Thymus (tissue), 11 donors: ENCODE measurements around the gene MCRS1. TPM values are rescaled to one million over a fixed set of nuclear protein-coding genes. Genes with fewer than 3 reads are reported as not detected.
"Not testable (repeated sequence)": the region's sequence is repeated elsewhere in the genome, so short reads cannot be mapped to it uniquely, and the experiment has no call there.

Experiments
- DNase-seq, 9 donors: peaks; one replicate each; pipeline ENCODE4 v3.0.0-alpha.2; 2013; ENCODE audit warnings: low spot score in 9 of 9, low read depth in 6 of 9, missing footprints in 1 of 9
- H3K27ac ChIP-seq, 2 donors: one replicate each; pipeline ENCODE4 v1.5.1; 2013; ENCODE audit warnings: control low read depth in 1 of 2, low read depth in 1 of 2, low read length in 1 of 2, mild to moderate bottlenecking in 1 of 2, moderate library complexity in 1 of 2
- H3K27me3 ChIP-seq, 2 donors: one replicate each; pipeline ENCODE4 v1.5.1; 2013; ENCODE audit warnings: low read length in 1 of 2; ENCODE audit not compliant: control insufficient read depth in 2 of 2, insufficient read depth in 1 of 2
- H3K36me3 ChIP-seq, 2 donors: one replicate each; pipeline ENCODE4 v1.5.1; 2013; ENCODE audit warnings: low read length in 1 of 2, mild to moderate bottlenecking in 1 of 2, moderate library complexity in 1 of 2; ENCODE audit not compliant: control insufficient read depth in 2 of 2, insufficient read depth in 2 of 2
- H3K4me1 ChIP-seq, 2 donors: one replicate each; pipeline ENCODE4 v1.5.1; 2013; ENCODE audit warnings: low read length in 2 of 2; ENCODE audit not compliant: control insufficient read depth in 2 of 2, insufficient read depth in 2 of 2
- H3K4me3 ChIP-seq, 2 donors: one replicate each; pipeline ENCODE4 v1.5.1; 2013; ENCODE audit warnings: low read length in 2 of 2, control low read depth in 1 of 2, mild to moderate bottlenecking in 1 of 2
- H3K9me3 ChIP-seq, 2 donors: one replicate each; pipeline ENCODE4 v1.5.1; 2013; ENCODE audit warnings: low read length in 1 of 2, mild to moderate bottlenecking in 1 of 2; ENCODE audit not compliant: control insufficient read depth in 2 of 2, insufficient read depth in 1 of 2
- WGBS: extraction: QIAGEN DNeasy Blood & Tissue Kit; methylation state at CpG from one replicate; pipeline ENCODE4 v1.1.7; 2013; 5-methylcytosine and 5-hydroxymethylcytosine counted together
- polyA plus RNA-seq: library from polyadenylated mRNA; stranded (reverse); fragments of 200-250 nt; gene quantifications from one replicate; pipeline ENCODE4 v1.2.3, GENCODE V29; 2013
- total RNA-seq: library from RNA; stranded (reverse); fragments of 120-200 nt; gene quantifications from one replicate; pipeline ENCODE4 v1.2.4, GENCODE V29; 2013
- donor health status: healthy.

The MCRS1 gene
- total and polyA plus RNA-seq, 2 donors = 52.6 to 65.5 TPM

DNA sequence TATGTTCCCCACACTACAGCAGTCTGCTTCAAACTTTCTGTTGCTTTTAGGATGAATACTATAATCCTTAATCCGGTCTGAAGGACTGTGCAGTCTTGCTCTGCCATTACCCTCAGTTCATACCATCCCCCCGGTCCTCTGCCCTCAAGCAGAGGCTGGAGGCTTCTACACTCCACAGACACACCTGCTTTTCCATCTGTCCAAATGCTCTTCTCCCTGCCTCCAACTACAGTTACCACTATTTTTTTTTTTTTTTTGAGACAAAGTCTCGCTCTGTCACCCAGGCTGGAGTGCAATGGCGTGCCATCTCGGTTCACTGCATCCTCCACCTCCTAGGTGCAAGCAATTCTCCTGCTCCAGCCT, 48.4 kb downstream of the MCRS1 start:
- H3K4me3 ChIP-seq = no peak overlapping the region
- no peak for DNase-seq
- WGBS = 98% methylated on average over 5 of the region's 5 CpGs

DNA sequence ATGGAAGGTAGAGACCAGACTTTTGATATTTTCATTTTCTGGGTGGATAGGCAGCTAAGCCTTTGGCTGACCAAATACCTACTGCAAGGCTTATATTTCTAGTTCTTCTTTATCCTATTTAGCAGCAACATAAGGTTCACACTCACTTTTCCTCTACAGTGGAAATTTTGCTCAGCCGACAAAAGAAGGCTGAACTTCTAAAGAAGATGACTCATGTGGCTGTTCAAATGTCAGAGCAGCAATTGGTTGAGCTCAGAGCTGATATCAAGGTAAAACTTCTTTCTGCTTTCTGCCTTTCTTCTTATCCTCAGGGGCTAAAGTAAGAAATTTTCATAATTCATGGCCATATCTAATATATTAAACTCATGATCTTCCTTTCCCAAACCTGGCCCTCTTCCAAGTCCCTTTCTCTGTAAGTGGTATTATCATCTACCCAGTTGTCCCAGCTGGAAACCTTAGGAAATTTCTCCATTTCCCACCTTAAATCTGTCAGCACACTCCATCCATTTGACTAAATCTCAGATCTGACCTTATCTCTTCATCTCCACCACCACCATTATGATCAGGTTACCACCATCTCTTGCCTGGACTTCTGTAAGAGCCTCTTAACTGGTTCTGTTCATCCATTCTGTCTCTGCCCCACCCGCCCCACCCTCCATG, 48.9 kb downstream of the MCRS1 start:
- DNase-seq = no peak
- no peaks in the 10 kb centered on the region for H3K9me3 ChIP-seq
- 84% methylated on average over 2 of the region's 2 CpGs for WGBS

More for the DNA sequence above, 48.4 kb downstream of the MCRS1 start:
- Histone ChIP-seq H3K9me3 (no peaks in the 10 kb centered on the region), H3K27ac (no peak overlapping the region), H3K27me3 (no peaks in the 10 kb centered on the region), H3K4me1 (no peaks in the 10 kb centered on the region), H3K36me3 (peaks cover 10% of the 10 kb centered on the region in 2 donors)

DNA sequence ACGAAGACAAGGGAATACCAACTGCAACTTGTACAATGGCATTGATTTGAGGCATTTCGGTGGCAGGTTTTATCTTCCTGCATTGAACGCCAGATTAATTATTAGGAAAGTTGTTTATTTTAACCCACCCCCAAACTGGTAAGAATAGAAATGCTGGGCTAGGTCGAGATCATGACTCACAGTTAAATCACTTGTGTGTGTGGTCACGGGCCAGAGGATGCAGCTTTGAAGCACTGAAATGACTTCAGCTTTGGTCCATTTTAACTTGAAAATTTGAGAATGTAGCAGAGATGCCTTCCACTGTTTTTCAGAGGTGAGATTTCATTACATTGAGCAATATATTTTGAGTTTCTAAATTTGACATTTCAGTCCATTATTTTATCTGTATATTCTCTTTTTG, 52.7 kb downstream of the MCRS1 start:
- no peak for DNase-seq
- no peaks in the 10 kb centered on the region for H3K9me3 ChIP-seq
- WGBS = 95% methylated on average over 5 of the region's 5 CpGs

More for the DNA sequence above, 48.9 kb downstream of the MCRS1 start:
- H3K4me3 ChIP-seq = no peak overlapping the region
- no peaks in the 10 kb centered on the region for H3K4me1 ChIP-seq
- H3K27ac ChIP-seq = no peak overlapping the region
- peaks cover 10% of the 10 kb centered on the region in 2 donors for H3K36me3 ChIP-seq
- H3K27me3 ChIP-seq = no peaks in the 10 kb centered on the region

DNA sequence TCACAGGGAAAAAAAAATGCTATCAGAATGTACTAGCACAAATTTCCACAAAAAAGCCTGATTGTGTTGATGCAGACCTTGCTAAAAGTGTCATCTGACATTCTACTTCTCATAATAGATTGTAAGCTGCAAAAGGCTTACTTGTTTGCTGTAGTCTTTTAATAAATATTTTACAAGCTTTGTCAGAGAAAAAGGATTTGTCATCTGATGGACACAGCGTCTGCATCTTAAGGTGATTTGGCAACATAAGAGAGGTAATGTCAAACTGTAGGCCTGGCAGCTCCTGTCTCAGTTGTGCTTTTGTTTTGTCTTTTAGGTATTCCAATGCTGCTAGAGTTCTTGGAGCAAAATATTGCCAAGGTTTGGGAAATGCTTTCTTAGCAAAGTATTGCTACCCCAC, 55.4 kb downstream of the MCRS1 start:
- WGBS = 91% methylated on average over 1 of the region's 1 CpG
- H3K27me3 ChIP-seq = no peaks in the 10 kb centered on the region
- no peaks in the 10 kb centered on the region for H3K36me3 ChIP-seq
- no peak overlapping the region for H3K4me3 ChIP-seq
- no peak for DNase-seq
- no peaks in the 10 kb centered on the region for H3K9me3 ChIP-seq
- H3K27ac ChIP-seq = no peak overlapping the region
- H3K4me1 ChIP-seq = no peaks in the 10 kb centered on the region

More for the DNA sequence above, 52.7 kb downstream of the MCRS1 start:
- Histone ChIP-seq H3K4me1 (no peaks in the 10 kb centered on the region), H3K36me3 (peaks cover 0 to 6% of the 10 kb centered on the region in 2 donors), H3K27me3 (no peaks in the 10 kb centered on the region), H3K27ac (no peak overlapping the region), H3K4me3 (no peak overlapping the region)

DNA sequence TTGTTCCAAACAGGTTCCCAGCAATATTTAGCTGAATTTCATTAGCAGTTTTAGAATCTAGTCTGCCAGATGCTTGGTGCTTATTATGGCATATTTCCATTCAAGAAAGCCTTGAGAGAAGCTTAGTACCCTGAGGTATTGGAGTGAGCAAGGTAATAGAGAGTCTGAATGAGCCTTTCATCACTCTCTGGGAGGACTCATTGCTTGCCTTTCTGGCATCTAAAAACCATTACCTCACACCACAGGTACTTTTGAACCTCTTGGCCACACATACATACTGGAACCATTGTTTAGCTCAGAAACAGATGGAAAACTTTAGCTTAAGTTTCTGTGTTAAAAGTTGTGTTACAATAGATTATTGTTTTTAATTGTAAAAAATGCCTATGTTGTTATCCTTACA, 56.5 kb downstream of the MCRS1 start:
- Histone ChIP-seq H3K36me3 (no peaks in the 10 kb centered on the region), H3K27ac (no peak overlapping the region), H3K4me1 (no peaks in the 10 kb centered on the region), H3K27me3 (no peaks in the 10 kb centered on the region), H3K9me3 (no peaks in the 10 kb centered on the region), H3K4me3 (no peak overlapping the region)
- no peak for DNase-seq

DNA sequence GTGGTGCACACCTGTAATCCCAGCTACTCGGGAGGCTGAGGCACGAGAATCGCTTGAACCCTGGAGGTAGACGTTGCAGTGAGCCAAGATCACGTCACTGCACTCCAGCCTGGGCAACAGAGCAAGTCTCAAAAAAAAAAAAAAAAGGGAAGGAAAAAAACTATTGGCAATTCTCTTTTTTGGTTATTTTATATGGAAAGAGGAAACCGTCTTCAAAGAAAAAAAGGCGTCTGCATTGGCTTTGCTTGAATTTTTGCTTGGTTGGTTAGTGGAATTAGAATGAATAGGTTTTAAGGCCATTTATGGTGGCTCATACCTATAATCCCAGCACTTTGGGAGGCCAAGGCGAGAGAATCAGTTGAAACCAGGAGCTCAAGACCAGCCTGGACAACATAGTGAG, 58.3 kb downstream of the MCRS1 start:
- 96% methylated on average over 8 of the region's 8 CpGs for WGBS
- not testable (repeated sequence) for H3K4me1 ChIP-seq, H3K4me3 ChIP-seq, H3K27me3 ChIP-seq, H3K27ac ChIP-seq, H3K36me3 ChIP-seq, H3K9me3 ChIP-seq, DNase-seq

Other genes starting within 250 kb of the MCRS1 start
- 22.1 TPM for gene TROAP, start 244.9 kb downstream of the MCRS1 start, total RNA-seq
- 12.4 TPM for gene TROAP, start 244.9 kb downstream of the MCRS1 start, polyA plus RNA-seq
- gene C1QL4, start 231.0 kb downstream of the MCRS1 start, total RNA-seq = 0.05 TPM
- 0.21 TPM for gene C1QL4, start 231.0 kb downstream of the MCRS1 start, polyA plus RNA-seq
- 0.09 TPM for gene DNAJC22, start 221.3 kb downstream of the MCRS1 start, total RNA-seq
- gene DNAJC22, start 221.3 kb downstream of the MCRS1 start, polyA plus RNA-seq = 0.27 TPM
- gene SPATS2, start 200.7 kb downstream of the MCRS1 start, total RNA-seq = 14.2 TPM
- gene SPATS2, start 200.7 kb downstream of the MCRS1 start, polyA plus RNA-seq = 15.3 TPM
- 1.4 TPM for gene KCNH3, start 29.1 kb downstream of the MCRS1 start, total RNA-seq
- 3.3 TPM for gene KCNH3, start 29.1 kb downstream of the MCRS1 start, polyA plus RNA-seq
- 0.09 TPM for gene FAM186B, start 37.5 kb upstream of the MCRS1 start, total RNA-seq
- 0.09 TPM for gene FAM186B, start 37.5 kb upstream of the MCRS1 start, polyA plus RNA-seq
- 4.9 TPM for gene PRPF40B, start 55.4 kb upstream of the MCRS1 start, total RNA-seq
- 16.6 TPM for gene PRPF40B, start 55.4 kb upstream of the MCRS1 start, polyA plus RNA-seq
- gene FMNL3, start 139.3 kb upstream of the MCRS1 start, total RNA-seq = 26.1 TPM
- gene FMNL3, start 139.3 kb upstream of the MCRS1 start, polyA plus RNA-seq = 9.8 TPM
- gene TMBIM6, start 173.4 kb upstream of the MCRS1 start, total RNA-seq = 254 TPM
- gene TMBIM6, start 173.4 kb upstream of the MCRS1 start, polyA plus RNA-seq = 161 TPM